22Rv1 (cell line): ENCODE results near the gene TREH.

ENCODE experiments used
- H3K27ac ChIP-seq: fragments of 450-650 bp; 2 replicates; pipeline ENCODE4 v1.5.1; 2017
- CTCF ChIP-seq: fragments of 450-650 bp; IDR thresholded peaks from 2 replicates; pipeline ENCODE4 v1.5.1; 2017; ENCODE audit warnings: mild to moderate bottlenecking
- ZFX ChIP-seq: fragments of 450-650 bp; IDR thresholded peaks from 2 replicates; pipeline ENCODE4 v1.6.1; 2017; ENCODE audit warnings: antibody characterized with exemption, borderline replicate concordance

TREH gene

GRCh38 chr11:118639899-118640298 lies 39.6 kb downstream of the TREH start:
- H3K27ac ChIP-seq, result no peak overlapping the region
- no peak for TF ChIP-seq ZFX
- no peak for TF ChIP-seq CTCF

- TF ChIP-seq CTCF (no peak), ZFX (no peak)
- no peak overlapping the region for H3K27ac ChIP-seq
These were observed 40.7 kb downstream of the TREH start for GRCh38 chr11:118638726-118639125.

GRCh38 chr11:118636569-118637290 lies 42.7 kb downstream of the TREH start:
- no peak for TF ChIP-seq ZFX
- no peak for TF ChIP-seq CTCF
- no peak overlapping the region for H3K27ac ChIP-seq

- no peak overlapping the region for H3K27ac ChIP-seq
- TF ChIP-seq ZFX, result no peak
- no peak for TF ChIP-seq CTCF
These were observed 43.8 kb downstream of the TREH start for GRCh38 chr11:118635642-118636041.

- TF ChIP-seq CTCF (no peak), ZFX (no peak)
- H3K27ac ChIP-seq, result peak overlapping the region; percentile 34; the same call in 1 of the 2 replicates
These were observed 44.2 kb downstream of the TREH start for GRCh38 chr11:118635237-118635591.

- TF ChIP-seq CTCF (0 out of 2 replicates have a peak, but pooled peaks have one; percentile 19), ZFX (no peak)
- peak overlapping the region; percentile 34 for H3K27ac ChIP-seq
These were observed 44.8 kb downstream of the TREH start for GRCh38 chr11:118634431-118635236.

- TF ChIP-seq CTCF, result no peak
- TF ChIP-seq ZFX, result no peak
- peak overlapping the region; percentile 34; the same call in 1 of the 2 replicates for H3K27ac ChIP-seq
These were observed 45.5 kb downstream of the TREH start for GRCh38 chr11:118633979-118634378.
